ENCODE data around the gene NKAPD1.
A peak's percentile ranks its signal among the peaks of the same experiment; 100 is the strongest.

NKAPD1 gene

GRCh38 chr11:112049777-112050176, 24.3 kb upstream of the NKAPD1 start:
- Mint-ChIP-seq H3K27ac (no peak overlapping the region), H3K9me3 (peaks cover 29% of the 10 kb centered on the region), H3K4me1 (no peaks in the 10 kb centered on the region), H3K36me3 (ENCODE audit: low read depth) (peaks cover 92% of the 10 kb centered on the region), H3K4me3 (no peak overlapping the region), H3K27me3 (ENCODE audit: low read depth, poor library complexity) (peaks cover 3% of the 10 kb centered on the region)
- no peak for DNase-seq
- no peak for TF ChIP-seq CTCF (IDR thresholded peaks at IDR 0.05)

GRCh38 chr11:112050721-112051120, 23.4 kb upstream of the NKAPD1 start:
- H3K27me3 Mint-ChIP-seq (ENCODE audit: low read depth, poor library complexity): peaks cover 3% of the 10 kb centered on the region
- no peak for DNase-seq
- H3K9me3 Mint-ChIP-seq: peaks cover 29% of the 10 kb centered on the region
- H3K4me1 Mint-ChIP-seq: no peaks in the 10 kb centered on the region
- no peak for TF ChIP-seq CTCF (IDR thresholded peaks at IDR 0.05)
- H3K4me3 Mint-ChIP-seq: no peak overlapping the region
- H3K27ac Mint-ChIP-seq: no peak overlapping the region
- H3K36me3 Mint-ChIP-seq (ENCODE audit: low read depth): peaks cover 90% of the 10 kb centered on the region

- Mint-ChIP-seq H3K27ac (no peak overlapping the region), H3K9me3 (peaks cover 19% of the 10 kb centered on the region), H3K4me3 (no peak overlapping the region), H3K4me1 (no peaks in the 10 kb centered on the region), H3K27me3 (ENCODE audit: low read depth, poor library complexity) (peaks cover 3% of the 10 kb centered on the region), H3K36me3 (ENCODE audit: low read depth) (peaks cover 85% of the 10 kb centered on the region)
- DNase-seq: no peak
- no peak for TF ChIP-seq CTCF (IDR thresholded peaks at IDR 0.05)
Observed at GRCh38 chr11:112051768-112052167, 22.3 kb upstream of the NKAPD1 start.

GRCh38 chr11:112057170-112057569, 16.9 kb upstream of the NKAPD1 start:
- Mint-ChIP-seq H3K9me3 (no peaks in the 10 kb centered on the region), H3K4me3 (no peak overlapping the region), H3K4me1 (no peaks in the 10 kb centered on the region), H3K36me3 (ENCODE audit: low read depth) (peaks cover 63% of the 10 kb centered on the region), H3K27me3 (ENCODE audit: low read depth, poor library complexity) (no peaks in the 10 kb centered on the region), H3K27ac (peak overlapping the region; percentile 31)
- no peak for DNase-seq
- no peak for TF ChIP-seq CTCF (IDR thresholded peaks at IDR 0.05)

- no peak overlapping the region for H3K4me3 Mint-ChIP-seq
- no peak overlapping the region for H3K27ac Mint-ChIP-seq
- peaks cover 66% of the 10 kb centered on the region for H3K36me3 Mint-ChIP-seq (ENCODE audit: low read depth)
- no peak for TF ChIP-seq CTCF (IDR thresholded peaks at IDR 0.05)
- H3K4me1 Mint-ChIP-seq: no peaks in the 10 kb centered on the region
- H3K9me3 Mint-ChIP-seq: no peaks in the 10 kb centered on the region
- DNase-seq: no peak
- no peaks in the 10 kb centered on the region for H3K27me3 Mint-ChIP-seq (ENCODE audit: low read depth, poor library complexity)
Observed at GRCh38 chr11:112058103-112058502, 16.0 kb upstream of the NKAPD1 start.

- Mint-ChIP-seq H3K27me3 (ENCODE audit: low read depth, poor library complexity) (no peaks in the 10 kb centered on the region), H3K4me3 (no peak overlapping the region), H3K9me3 (no peaks in the 10 kb centered on the region), H3K4me1 (no peaks in the 10 kb centered on the region), H3K27ac (no peak overlapping the region), H3K36me3 (ENCODE audit: low read depth) (peaks cover 38% of the 10 kb centered on the region)
- no peak for TF ChIP-seq CTCF (IDR thresholded peaks at IDR 0.05)
- DNase-seq: no peak
Observed at GRCh38 chr11:112062923-112063322, 11.2 kb upstream of the NKAPD1 start.

All from nephron progenitor cell (in vitro differentiated cells).